Limb (tissue), 2 donors: ENCODE data around the gene PON2.
A peak's percentile ranks its signal among the peaks of the same experiment; 100 is the strongest.
"Not testable (repeated sequence)": the region's sequence is repeated elsewhere in the genome, so short reads cannot be mapped to it uniquely, and the experiment has no call there.

Experiments
- DNase-seq, 2 donors: peaks; one replicate each; pipeline ENCODE4 v3.0.0-alpha.2; 2016; ENCODE audit errors: extremely low spot score in 2 of 2

The PON2 gene

DNA sequence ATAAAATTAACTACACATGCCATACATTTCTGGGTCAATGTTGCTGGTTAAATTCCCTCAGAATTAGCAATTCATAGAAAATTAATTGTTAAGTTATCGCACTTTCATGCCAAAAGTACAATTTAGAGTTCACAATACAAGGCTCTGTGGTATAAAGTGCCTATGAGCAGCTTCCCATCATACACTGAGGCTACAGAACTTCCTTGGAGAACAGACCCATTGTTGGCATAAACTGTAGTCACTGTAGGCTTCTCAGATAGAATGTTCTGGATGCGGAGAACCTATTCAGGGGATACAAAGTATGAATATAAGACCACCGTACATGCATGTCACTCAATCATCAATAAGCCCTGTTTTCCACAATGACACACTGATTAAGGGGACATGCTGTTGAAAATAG is 29.6 kb downstream of the PON2 start:
- DNase-seq, result no peak

DNA sequence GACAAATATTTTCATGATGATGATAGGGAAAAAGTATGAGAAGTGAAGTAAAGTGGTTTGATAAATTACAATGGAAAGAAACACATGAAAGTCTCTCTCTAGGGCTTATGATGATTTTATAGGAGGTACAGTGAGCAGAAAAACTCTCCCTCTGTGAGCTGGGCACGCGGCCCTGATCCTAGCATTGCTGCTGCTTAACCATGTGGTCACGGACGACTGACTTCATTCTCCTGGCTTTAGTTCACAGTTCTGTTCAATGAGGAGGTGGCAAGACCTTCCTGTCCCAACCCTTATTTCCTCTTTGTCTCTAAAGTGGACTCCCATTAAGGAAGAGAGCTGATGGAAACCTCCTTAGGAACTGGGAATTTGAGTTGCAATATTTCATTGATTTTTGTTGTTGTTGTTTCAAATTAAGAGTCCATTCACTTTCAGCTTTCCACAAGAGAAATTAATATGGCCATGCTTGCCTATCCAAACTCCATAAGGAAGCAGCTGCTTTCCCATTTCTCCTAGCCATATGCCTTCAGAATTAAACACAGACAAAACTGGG is 30.4 kb downstream of the PON2 start:
- no peak for DNase-seq

DNA sequence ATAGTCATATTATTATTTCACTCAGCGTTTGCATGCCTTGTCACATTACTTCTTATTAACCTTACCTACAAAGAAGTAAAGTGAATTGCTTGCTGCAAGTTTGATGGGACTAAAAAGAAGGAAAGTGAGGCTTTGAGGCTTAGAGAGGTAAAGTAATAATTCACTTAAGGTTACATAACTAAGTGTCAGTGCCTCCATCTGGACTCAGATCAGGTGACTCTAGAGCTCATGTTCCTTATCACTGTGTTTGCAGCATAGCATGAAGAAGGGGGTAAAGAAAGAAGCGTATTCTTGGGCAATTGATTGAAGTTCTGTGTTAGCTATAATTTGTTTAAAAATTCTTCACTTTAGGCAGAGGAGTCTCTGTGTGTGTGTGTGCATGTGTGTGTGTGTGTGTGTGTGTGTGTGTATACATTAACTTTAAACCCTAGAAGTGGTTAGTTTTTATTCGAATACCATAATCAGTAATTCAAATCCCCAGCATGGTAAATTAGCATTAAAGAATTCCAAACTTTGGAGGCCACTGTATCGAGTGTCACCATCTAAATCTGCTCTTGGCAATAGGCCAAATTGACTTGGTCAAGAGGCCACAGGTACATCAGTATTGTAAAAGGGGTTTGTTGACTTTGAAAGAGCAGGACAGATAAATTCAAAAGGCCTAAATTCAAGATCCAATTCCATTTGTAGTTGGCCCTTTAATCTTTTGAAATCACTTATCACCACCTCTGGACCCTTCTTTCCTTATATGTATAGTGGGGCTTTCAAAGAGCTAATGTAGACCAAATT is 36.5 kb downstream of the PON2 start:
- DNase-seq, result no peak

DNA sequence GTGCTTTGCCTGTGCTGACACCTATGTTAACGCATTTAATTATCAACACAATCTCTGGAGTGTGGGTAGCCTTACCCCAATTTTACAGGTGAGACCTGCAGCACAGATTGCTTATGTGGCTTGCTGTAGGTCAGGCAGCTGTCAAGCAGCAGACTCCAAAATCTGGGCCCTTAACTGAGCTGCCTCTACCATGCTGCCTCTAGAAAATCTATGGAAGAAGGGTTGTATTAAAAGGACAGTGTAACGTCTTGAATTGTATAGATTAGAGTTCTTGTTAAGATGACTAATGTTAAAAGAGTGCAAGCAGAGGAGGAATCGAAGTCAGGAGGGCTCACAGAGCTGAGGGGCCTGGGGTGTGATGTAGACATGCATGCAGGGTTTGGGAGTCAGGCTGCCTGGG is 37.4 kb downstream of the PON2 start:
- DNase-seq, result no peak

DNA sequence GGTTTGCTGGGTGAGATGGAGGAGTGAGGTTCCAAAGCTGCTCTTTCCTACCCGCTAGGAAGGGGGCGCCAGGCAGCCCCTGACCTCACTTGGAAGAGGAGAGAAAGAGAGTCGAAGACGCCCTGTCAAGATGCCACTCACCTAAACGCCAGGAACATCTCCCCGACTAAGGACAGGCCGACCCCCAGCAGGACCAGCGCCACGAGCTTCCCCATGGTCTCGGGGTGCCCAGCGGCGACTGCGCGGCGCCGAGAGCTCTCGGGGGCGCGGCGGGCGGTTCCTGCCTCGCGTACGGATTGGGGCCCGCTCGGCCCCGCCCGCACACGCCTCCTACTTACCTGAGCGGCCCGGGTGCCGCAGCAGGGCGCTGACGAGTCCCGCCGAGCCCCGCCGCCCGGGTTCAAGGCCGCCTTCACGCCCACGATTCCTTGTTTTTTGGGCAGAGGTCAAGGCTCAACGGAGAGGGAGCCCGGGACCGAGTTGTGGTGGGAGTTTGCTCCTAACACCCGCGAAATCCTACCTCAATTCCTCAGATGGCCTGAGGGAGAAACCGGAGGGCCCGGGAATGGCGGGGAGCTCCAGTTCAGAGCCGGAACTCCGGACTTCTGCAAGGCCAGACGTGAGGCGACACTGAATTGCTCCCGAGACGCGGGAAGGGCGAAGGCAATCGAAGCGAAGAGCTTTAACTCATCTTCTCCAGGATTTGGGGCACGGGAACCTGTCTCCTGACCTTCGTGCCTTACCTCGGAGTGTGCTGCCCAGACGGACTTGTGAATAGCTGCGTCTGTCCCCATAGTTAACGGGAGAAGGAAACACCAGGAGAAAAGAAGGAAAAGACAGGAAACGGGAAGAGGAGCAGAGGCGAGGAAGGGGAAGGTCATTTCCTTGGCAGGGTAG is 38.4 kb downstream of the PON2 start, which contains the start of gene PON3:
TSS of gene PON3 (minus strand) at position 240 of the 897 bp plus-strand sequence. CDS start at position 215, 25 bp downstream.
- DNase-seq, result peak in 1 of 2 donors; percentile 48

DNA sequence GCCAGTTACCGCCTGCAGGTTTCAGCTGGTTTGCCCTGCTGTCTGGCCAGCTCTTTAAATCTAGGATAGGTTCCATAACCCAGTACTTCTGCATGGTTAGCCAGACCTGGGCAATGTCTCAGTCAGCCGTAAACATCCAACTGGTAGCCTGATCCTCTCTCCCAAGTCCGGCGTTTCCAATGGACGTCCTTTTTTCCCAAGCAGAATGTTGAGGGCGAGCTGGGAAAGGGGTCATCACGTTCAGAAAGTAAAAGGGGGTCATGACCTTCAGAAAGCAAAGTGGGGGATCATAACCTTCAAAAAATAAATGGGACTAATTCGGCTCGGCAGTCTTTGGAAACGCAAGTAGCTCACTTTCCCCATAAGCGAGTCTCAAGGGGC is 39.1 kb downstream of the PON2 start:
- DNase-seq, result no peak

DNA sequence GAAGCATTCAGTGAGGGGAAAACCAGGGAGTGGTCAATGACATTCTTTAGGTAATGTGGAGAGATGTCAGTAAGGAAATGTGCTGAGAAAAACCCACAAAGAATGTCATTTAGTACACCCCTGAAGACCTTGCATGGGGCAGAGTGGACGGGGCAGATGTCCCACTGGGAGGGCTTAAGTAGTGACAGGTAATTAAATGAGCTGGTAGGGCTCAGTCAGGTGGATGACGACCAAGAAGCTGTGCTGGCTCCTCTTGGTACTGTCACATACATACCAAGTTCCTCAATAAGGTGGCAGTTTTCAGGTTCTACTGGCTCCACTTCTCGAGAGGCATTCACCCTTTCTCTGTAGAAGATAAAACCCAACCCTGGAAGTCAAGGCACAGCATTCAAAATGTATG is 40.5 kb downstream of the PON2 start:
- DNase-seq, result no peak

DNA sequence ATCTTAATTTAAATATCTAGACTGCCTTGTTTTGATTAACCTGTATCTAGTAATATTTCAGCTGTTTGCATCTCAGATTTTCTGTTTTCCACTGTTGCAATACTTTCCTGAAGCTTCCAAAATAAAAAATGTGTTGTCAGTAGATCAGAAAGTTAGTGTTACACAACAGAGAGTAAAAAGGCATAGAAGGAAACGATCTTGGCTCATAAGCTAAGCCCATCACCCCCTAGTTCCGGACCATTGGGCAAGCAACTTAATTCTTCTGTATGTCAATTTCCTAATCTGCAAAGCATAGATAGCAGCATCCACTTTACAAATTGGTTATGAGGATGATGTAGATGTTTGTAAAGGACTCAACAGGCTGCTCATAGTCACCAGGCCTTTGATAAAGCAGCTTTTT is 43.1 kb downstream of the PON2 start:
- no peak for DNase-seq

DNA sequence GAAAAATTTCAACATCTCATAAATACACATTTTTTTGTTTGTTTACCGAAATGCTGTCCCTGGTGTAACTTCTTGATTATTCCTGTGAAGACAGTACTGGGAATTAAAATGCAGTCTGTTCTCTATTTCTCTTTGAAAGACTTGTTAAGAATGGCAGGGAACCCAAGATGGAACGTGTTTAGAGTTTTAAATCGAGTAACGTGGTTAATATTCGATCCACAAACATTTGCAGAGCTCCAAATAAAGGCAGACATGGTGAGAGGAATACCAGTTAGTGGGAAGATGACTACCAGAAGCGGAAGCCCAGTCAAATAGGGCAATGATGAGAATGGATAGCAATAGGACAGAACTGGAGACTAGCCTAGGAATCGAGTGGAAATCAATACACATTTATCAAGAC is 45.3 kb downstream of the PON2 start:
- no peak for DNase-seq

DNA sequence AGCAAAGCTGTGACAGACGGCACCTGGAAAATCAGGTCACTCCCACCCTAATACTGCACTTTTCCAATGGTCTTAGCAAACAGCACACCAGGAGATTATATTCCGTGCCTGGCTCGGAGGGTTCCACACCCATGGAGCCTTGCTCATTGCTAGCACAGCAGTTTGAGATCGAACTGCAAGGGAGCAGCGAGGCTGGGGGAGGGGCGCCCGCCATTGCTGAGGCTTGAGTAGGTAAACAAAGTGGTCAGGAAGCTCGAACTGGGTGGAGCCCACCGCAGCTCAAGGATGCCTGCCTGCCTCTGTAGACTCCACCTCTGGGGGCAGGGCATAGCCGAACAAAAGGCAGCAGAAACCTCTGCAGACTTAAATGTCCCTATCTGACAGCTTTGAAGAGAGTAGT is 55.4 kb downstream of the PON2 start:
- DNase-seq, result not testable (repeated sequence)

DNA sequence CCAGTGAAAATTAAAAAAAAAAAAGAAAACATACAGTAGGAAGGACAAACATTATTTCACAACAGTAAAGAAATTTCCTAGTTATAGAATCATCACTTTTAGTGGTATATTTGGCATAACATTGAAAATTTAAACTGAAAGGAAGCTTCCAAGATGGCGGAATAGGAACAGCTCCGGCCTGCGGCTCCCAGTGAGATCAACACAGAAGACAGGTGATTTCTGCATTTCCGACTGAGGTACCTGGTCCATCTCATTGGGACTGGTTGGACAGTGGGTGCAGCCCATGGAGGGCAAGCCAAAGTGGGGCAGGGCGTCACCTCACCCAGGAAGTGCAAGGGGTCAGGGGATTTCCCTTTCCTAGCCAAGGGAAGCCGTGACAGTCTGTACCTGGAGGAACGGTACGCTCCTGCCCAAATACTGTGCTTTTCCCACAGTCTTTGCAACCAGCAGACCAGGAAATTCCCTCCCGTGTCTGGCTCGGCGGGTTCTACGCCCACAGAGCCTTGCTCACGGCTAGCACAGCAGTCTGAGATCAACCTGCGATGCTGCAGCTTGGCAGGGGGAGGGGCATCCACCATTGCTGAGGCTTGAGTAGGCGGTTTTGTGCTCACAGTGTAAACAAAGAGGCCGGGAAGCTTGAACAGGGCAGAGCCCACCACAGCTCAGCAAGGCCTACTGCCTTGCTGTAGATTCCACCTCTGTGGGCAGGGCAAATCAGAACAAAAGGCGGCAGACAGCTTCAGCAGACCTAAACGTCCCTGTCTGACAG is 58.0 kb downstream of the PON2 start:
- DNase-seq, result no peak

DNA sequence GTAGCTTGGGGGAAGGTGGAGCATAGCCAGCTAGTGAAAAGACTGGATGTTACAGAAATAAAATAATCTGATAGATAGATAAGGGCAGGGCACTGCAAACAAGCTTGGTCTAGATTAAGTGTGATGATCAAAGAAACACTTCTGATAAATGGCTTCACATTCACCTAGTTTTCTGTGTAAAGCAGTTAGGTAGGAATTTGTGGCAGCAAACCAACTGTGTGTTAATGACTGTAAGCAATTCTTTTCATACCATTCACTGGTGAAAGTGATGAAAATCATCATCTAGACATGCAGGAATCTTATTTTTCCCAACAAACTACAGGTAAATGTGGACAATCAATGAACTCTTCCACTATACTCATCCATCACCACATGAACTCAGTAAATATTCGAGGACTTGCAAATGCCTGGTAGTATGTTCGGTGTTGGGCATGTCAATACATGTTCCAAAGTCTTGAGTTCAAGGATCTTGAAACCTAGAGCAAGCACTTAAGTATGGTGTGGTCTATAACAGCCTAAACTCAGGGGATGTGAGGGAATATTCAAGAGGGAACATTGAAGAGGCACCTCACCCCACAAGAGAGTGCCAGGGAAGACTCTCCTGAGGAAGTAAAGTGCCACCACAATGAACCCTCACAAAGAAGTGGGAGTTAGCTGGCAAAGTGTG is 59.1 kb downstream of the PON2 start:
- DNase-seq, result no peak

DNA sequence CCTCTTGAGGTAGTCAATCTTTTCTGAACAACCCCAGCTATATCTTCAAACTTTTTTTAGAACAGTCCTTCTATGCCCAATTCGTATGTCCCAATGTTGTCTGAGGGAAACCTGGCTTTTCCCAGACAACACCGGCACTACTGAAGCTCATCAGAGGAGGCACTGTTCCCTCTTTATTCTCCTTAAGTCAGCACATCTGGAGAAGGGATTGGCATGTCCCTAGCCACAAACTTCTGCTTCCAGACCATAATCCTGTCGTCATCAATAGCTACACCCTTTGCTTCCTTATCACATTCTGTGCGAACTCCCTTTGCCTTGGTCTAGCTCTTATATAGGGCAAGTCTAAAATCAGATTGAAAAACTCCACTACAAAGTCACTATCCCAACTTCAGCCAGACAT is 61.5 kb downstream of the PON2 start:
- DNase-seq, result no peak

DNA sequence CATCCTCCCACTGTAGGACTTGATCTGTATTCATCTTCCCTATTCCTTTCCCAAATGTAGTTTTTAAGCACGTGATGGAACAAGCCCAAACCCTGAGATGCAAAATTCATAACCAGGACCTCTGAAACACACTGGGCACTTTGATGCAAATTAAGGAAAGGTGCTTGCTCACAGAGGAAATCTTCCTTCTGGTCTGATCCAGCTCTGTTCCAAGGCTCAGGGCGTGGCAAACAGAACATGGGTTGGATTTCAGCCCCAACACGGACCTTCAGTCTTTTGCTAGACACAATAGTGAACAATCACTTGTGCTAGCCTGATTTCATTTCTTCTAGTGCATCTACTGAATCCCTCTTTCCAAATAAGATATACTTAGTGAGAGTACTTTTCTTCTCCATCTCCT is 66.6 kb downstream of the PON2 start:
- DNase-seq, result no peak

DNA sequence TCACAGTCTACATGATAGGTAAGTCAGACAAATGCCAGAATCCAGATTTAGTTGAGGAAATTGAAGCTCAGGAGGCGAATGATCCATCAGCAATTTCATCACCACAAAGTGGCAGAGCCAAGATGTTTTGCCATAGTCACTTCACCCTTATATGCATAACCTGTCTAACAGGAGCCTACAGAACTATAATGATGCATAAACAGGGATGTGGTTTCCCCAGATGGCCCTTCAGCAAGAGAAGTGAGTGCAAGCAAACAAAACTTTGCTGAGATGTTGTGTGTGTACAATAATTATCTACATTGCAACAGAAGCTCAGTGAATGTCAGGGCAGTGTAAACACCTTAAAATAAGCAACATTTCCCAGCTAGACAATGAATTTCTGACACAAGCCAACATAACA is 67.2 kb downstream of the PON2 start:
- no peak for DNase-seq

DNA sequence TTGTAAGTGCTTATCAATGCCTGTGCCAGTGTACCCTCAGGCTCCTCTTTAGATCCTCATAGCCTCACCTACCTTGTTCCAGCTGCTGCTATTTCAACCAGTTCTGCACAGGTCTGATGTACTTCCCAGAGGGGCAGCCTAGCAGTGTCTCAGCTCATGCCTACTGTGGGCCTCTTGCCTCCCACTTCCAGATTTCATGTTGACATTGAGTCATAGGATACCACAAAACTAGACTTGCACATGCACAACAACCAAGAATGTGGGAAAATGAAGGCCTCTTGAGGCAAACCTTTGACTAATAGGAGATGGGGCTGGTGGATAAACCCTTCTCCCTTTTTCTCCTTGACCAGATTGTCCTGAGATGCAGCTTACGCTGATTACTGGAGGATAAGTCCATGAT is 69.7 kb downstream of the PON2 start:
- no peak for DNase-seq

DNA sequence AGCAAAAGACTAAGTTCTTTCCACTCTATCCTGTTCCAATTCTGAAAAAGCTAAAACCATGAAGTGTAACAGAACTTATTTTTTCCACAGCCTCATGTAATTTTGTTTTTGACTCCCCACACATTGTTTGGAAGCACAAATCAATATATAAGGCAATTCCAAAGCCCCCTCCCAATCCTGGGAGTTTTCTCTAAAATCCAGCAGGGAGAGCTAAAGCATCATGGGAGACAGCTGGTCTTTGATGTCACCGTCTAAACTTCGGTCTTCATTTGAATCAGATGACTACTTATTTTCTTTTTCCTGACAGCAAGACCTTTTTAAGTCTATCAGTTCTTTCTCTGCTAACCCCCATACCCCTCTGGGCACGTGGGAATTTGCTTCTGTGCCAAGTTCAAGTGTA is 77.2 kb downstream of the PON2 start:
- DNase-seq, result no peak
